Measurements from ENCODE around the gene SLTM.
"Not testable (repeated sequence)": the region's sequence is repeated elsewhere in the genome, so short reads cannot be mapped to it uniquely, and the experiment has no call there.

Gene SLTM

GRCh38 chr15:58876306-58877106 is 57.0 kb downstream of the SLTM start:
- no peak for DNase-seq (ENCODE audit: low read depth in 3 of 3)

- DNase-seq (ENCODE audit: low read depth in 3 of 3) = no peak
These were observed 58.1 kb downstream of the SLTM start for GRCh38 chr15:58875343-58875742.

GRCh38 chr15:58873267-58873666 is 60.2 kb downstream of the SLTM start:
- no peak for DNase-seq (ENCODE audit: low read depth in 3 of 3)

- no peak for DNase-seq (ENCODE audit: low read depth in 3 of 3)
These were observed 63.0 kb downstream of the SLTM start for GRCh38 chr15:58870451-58870850.

GRCh38 chr15:58867926-58868325 is 65.6 kb downstream of the SLTM start:
- DNase-seq (ENCODE audit: low read depth in 3 of 3) = no peak

- DNase-seq (ENCODE audit: low read depth in 3 of 3) = no peak
These were observed 68.0 kb downstream of the SLTM start for GRCh38 chr15:58865425-58865880.

GRCh38 chr15:58864602-58865424 is 68.7 kb downstream of the SLTM start:
- no peak for DNase-seq (ENCODE audit: low read depth in 3 of 3)

- no peak for DNase-seq (ENCODE audit: low read depth in 3 of 3)
These were observed 71.2 kb downstream of the SLTM start for GRCh38 chr15:58862326-58862725.

GRCh38 chr15:58856621-58857020 is 76.9 kb downstream of the SLTM start:
- DNase-seq (ENCODE audit: low read depth in 3 of 3) = not testable (repeated sequence)

GRCh38 chr15:58856086-58856485 is 77.4 kb downstream of the SLTM start:
- DNase-seq (ENCODE audit: low read depth in 3 of 3) = no peak

GRCh38 chr15:58854593-58854992 is 78.9 kb downstream of the SLTM start:
- no peak for DNase-seq (ENCODE audit: low read depth in 3 of 3)

GRCh38 chr15:58852347-58852746 is 81.1 kb downstream of the SLTM start:
- DNase-seq (ENCODE audit: low read depth in 3 of 3) = no peak

GRCh38 chr15:58851205-58851604 is 82.3 kb downstream of the SLTM start:
- not testable (repeated sequence) for DNase-seq (ENCODE audit: low read depth in 3 of 3)

- no peak for DNase-seq (ENCODE audit: low read depth in 3 of 3)
These were observed 90.6 kb downstream of the SLTM start for GRCh38 chr15:58842713-58843396.

- DNase-seq (ENCODE audit: low read depth in 3 of 3) = no peak
These were observed 93.4 kb downstream of the SLTM start for GRCh38 chr15:58840048-58840447.

GRCh38 chr15:58839485-58839884 is 94.0 kb downstream of the SLTM start:
- DNase-seq (ENCODE audit: low read depth in 3 of 3) = no peak

- not testable (repeated sequence) for DNase-seq (ENCODE audit: low read depth in 3 of 3)
These were observed 99.6 kb downstream of the SLTM start for GRCh38 chr15:58833681-58834426.

- no peak for DNase-seq (ENCODE audit: low read depth in 3 of 3)
These were observed 102.9 kb downstream of the SLTM start for GRCh38 chr15:58830556-58830955.
